ENCODE results near the gene MT1M.
"Not testable (repeated sequence)": the region's sequence is repeated elsewhere in the genome, so short reads cannot be mapped to it uniquely, and the experiment has no call there.

MT1M gene

DNA sequence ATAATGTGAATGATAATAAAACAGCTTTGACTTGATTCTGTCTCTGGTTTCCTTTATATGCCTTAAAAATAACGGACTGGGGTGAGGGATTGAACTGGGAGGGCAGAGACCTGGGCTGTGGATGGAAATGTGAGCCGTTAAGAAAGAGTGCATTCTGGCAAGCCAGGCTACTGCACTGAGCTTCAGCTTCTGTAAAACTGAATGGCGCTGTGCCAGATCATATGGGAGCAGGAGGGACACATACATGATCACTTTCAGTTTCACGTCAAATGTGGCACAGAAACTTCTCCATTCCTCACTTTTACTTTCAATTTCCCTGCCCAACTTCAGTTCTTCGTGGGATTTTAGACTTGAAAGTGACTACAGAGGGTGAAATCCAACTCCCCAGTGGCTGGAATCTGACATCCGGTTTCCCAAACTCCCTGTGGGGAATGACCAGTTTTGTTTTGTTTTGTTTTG lies 23.0 kb upstream of the MT1M start:
- peak; percentile 95 for DNase-seq

DNA sequence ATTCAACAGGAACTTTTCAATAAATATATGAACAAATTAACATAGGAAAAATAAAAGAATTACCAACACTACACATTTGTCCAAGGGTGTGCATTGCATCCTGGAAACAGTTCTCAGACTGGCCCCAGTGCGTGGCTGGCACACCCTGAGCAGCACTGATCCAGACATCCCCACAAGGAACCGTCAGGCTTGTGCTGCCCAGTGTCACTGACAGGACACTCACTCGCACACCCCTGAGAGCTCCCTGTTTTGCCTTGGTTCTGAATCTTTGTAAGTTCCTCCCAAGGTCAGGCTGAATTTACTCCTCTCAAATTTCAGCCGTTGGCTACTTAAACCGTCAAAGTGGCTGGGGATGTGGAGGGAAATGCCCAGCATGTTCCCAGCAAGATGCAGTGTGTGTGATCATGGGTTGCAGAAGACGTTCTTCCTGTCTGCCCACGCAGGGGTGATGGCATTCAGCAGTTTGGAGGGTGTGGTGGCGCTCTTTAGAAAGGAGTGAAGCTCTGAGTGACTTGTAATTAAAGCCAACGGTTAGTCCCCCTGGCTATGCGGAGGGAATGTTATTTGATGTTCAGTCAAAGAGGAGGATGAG lies 22.3 kb upstream of the MT1M start:
- peak; percentile 56 for DNase-seq

DNA sequence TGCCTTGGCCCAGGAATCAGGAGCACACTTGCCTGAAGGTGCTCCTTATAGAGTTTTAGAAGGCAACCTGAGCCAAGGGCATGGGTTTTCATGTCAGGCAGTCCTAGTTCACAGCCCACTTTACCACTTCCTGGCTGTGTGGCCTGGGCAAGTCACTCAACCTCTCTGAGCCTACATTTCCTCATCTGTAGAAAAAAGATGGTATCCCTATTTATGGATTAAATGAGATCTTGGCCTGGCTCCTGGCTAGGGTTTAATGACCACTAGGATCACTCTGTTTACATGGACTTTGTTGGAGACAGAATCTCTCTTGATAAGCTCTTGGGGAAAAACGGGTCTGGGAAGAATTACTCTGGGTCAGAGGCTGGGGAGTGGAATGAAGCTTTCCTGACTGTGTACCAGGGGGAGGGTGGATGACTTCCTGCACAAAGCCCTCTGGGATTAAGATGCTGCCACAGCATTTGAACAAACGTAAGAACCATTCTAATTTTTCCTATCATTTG lies 21.8 kb upstream of the MT1M start:
- no peak for DNase-seq

DNA sequence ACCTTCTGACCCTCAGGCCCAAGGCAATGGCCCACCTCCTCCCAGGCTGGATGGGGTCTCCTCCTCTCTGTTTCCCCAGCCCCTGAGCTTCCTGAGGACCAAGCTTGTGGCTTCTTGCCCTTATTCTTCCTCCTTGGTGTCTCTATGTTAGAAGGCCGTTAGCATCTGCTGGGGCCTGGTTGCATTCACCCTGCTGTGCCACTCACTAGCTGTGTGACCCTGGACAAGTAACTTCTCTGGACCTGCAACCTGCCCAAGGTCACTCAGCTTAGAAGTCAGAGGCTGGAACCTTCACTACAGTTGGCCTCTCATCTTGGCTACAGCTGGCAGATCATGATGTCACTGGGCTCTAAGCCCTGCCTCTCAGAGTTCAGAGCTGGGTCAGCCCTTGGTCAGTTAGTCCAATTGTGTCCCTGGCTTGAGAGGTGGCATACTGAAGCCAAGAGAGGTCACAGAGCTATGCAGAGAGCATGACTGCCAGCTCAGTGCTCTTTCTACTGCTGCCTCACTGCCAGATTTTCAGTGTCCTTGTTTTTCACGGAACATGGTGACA lies 21.1 kb upstream of the MT1M start:
- no peak for DNase-seq

DNA sequence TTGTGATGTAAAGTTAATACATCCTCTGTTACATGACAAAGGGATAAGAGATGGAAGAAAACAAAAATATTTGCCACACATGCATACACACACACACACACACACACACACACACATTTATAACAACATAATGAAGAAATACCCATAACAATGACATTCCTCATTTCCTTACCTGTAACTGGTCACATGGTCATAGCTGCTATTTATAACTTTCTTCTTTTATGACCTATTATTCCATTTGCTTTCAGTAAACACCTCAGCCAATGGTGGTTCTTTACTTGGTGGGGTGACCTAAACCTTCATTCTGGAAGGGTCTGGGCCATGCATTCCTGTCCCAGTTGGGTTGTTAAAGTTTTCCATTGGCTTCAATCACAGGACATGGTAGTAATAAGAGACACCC lies 18.8 kb upstream of the MT1M start:
- DNase-seq, result no peak

DNA sequence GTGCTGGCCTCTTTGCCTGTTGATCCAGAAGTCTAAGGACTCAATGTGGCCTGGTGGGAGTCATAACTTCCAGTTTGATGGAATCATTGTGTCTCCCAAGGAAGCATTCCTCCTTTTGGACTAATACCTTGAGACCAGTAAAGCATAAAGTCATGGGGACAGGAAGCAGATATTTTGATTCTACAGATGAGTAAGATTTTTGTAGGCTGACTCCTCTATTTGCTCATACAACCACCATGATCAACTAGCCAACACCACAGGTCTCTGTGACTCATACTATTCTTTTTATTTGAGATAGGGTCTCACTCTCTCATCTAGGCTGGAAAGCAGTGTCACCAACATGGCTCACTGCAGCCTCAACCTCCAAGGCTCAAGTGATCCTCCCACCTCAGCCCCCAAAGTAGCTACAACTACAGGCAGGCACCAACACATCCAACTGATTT lies 17.9 kb upstream of the MT1M start:
- DNase-seq, result no peak

DNA sequence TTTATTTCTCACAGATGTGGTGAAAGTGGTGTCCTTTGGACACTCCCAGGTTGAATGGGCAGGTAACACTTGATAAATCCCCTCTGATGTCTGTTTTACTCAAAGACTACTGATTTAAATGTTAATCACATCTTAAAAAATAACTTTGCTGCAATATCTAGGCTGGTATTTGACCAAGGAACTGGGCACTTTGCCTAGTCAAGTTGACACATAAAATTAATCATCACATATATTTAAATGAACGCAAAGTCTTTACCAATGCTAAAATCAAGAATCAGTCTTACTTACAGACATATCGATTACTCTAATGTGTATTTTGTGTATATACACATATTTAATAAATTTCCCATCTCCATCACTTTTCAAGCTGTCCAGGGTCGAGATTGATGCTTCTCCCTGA lies 17.1 kb upstream of the MT1M start:
- no peak for DNase-seq

DNA sequence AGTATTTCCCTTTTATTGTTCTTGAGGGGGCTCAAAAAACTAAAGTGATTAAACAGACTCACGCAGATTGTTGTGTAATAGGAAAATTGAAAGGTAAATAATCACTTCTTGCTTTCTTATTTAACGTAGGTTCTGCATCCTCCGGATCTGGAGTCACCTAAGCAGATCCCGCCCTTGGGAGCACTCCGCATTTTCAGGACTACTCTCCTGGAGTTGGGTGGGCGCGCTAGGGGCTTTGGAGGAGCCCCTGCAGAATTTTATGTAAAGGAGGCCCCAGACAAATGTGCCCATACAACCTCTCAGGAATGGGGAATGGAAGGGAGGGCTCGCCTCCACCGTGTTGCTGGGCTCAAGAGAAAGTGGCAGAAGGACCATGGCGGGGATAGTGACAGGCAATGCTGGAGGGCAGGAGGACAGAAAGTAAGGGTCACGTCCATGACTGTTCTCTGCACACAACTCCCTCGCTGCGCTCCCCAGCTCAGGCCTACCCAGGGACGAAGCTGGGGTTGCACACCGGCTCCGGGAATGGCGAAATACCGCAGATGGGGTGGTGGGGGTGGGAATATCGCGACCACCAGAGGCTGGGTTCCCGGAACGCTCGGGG lies 15.7 kb upstream of the MT1M start:
- DNase-seq, result no peak

DNA sequence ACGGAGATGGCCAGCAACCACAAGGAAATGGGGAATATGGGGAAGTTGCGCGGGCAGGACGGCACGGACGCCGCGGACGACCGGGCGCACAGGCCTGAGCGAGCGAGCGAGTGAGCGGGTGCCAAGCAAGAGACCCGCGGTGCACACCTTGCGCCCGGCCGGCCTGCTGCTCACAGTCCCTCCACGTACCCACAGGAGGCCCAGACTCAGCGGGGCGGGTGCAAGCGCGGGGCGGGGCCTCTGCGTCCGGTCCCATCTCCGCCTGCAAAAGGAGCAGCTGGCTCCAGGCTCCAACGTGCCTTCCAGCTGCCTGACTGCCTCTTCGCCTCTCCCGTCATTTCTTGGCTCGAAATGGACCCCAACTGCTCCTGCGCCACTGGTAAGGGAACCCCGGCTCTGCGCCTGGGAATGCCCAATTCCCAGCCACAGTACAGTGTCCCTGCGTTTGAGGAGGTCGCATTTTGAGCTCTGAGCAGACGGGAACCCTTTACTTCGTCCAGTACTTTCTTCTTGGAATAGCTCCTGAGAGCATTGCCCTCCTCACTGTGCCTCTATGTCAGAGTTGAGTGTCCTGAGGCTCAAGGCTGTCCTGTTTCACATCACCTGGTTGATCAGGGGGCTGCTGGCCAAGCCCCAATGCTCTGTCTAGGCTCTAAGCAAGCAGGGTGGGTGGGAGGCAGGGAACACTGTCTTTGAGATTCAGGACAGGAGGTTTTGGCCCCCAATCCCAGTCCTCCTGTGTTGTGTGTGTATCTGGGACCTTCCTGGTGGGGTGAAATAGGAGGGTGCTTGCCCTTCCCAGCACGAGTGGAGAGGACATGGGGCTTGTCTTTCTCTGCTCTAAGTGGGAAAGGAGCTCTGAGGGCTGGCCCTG lies 15.0 kb upstream of the MT1M start:
- DNase-seq, result no peak

DNA sequence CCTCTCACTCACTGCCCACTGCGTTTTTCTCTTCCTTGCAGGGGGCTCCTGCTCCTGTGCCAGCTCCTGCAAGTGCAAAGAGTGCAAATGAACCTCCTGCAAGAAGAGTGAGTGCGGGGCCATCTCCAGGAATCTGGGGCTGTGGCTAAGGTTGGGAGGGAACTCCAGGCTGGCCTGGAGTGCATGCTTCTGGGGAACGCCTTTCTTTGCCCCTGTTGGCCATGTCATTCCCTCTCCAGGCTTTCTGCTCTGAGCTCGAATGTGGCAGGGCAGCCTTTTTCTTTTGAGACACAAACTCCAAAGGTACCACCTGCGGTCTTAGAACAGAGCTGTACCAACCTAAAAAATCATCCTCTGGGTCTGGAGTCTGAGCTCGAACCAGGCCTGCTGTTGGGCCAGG lies 14.3 kb upstream of the MT1M start:
- no peak for DNase-seq

DNA sequence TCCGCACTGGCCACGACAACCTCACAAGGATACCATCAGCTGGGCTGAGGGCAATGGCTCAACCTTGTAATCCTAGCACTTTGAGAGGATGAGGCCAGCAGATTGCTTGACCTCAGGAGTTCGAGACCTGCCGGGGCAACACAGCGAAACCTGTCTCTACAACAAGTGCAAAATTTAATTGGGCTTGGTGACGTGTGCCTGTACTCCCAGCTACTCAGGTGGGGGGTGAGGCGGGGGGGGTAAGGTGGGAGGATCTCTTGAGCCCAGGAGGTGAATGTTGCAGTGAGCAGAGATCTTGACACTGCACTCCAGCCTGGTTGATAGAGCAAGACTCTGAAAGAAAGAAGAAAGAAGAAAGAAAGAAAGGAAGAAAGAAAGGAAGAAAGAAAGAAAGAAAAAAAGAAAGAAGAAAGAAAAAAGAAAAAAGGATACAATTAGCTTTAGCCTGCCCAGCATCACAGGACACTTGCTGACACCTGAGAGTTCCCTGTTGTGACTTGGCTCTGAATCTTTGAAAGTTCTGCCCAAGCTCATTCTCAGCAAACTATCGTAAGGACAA lies 12.0 kb upstream of the MT1M start:
- no peak for DNase-seq

DNA sequence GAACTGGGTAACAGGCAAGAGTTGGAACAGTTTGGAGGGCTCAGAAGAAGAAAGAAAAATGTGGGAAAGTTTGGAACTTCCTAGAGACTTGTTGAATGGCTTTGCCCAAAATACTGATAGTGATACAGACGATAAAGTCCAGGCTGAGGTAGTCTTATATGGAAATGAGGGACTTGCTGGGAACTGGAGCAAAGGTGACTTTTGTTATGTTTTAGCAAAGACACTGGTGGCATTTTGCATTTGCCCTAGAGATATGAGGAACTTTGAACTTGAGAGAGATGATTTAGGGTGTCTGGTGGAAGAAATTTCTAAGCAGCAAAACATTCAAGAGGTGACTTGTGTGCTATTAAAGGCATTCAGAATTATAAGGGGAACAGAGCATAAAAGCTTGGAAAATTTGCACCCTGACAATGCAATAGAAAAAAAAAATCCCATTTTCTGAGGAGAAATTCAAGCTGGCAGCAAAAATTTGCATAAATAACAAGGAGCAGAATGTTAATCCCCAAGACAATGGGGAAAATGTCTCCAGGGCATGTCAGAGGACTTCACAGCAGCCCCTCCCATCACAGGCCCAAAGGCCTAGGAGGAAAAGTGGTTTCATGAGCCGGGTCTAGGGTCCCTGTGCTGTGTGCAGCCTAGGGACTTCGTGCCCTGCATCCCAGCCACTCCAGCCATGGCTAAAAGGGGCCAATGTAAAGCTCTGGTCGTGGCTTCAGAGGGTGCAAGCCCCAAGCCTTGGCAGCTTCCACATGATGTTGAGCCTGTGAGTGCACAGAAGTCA lies 10.6 kb upstream of the MT1M start:
- DNase-seq, result not testable (repeated sequence)

DNA sequence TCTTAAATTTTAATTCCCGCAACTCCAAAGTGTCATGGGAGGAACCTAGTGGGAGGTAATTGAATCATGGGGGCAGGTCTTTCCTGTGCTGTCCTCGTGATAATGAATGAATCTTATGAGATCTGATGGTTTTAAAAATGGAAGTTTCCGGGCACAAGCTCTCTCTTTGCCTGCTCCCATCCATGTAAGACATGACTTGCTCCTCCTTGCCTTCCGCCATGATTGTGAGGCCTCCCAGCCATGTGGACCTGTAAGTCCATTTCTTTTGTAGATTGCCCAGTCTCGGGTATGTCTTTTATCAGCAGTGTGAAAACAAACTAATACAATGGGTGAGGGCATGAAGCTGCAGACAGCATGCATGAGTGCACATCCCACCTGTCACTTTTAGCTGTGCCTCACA lies 9.3 kb upstream of the MT1M start:
- not testable (repeated sequence) for DNase-seq

DNA sequence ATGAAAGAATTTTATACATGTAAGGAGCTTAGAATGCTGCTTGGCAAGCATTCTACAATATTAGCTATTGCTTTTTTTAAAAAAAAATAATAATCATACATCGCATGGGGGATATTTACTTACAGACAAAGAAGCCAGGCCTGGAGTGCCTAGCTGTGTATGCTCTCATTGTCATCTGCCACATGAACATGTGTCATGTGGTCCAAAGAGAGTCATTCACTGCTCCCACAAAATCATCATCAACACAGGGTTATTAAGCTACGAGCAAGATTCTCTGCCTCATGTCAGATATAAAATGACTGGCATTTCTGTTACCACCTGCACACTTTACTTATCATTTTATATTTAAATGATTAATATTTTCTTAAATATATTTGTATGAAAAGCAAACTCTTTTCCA lies 8.8 kb upstream of the MT1M start:
- no peak for DNase-seq

DNA sequence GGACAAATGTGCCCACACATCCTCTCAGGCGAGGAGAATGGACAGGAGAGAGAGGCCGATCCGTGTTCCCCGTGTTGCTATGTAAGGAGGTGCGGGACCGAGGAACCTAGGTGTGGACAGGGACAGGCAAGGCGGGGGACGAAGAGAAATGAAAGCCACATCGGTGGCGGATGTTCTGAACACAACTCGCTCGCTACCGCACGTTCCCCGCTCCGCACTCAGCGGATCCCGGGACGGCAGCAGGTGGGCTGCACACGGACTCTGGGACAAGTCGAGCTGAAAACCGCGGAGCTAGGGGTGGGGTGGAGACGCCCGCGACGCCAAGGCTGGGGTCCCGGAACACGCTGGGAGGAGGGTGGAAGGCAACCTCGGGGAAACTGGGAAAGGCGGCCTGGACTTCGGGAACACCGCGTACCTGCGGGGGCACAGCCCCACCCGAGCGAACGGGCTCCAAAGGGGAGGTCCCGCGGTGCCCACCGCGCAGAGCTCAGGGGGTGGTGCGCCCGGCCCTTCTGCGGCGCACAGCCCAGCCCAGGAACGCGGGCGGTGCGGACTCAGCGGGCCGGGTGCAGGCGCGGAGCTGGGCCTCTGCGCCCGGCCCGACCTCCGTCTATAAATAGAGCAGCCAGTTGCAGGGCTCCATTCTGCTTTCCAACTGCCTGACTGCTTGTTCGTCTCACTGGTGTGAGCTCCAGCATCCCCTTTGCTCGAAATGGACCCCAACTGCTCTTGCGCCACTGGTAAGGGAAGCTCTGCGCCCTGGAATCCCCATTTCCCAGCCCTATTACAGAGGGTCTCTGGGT lies 7.1 kb upstream of the MT1M start, which contains the start of gene MT1E:
Gene MT1E, plus strand, starts transcription at position 642 of the 803 bp plus-strand sequence. Its CDS starts 71 bp downstream, at position 713.
- DNase-seq, result no peak

DNA sequence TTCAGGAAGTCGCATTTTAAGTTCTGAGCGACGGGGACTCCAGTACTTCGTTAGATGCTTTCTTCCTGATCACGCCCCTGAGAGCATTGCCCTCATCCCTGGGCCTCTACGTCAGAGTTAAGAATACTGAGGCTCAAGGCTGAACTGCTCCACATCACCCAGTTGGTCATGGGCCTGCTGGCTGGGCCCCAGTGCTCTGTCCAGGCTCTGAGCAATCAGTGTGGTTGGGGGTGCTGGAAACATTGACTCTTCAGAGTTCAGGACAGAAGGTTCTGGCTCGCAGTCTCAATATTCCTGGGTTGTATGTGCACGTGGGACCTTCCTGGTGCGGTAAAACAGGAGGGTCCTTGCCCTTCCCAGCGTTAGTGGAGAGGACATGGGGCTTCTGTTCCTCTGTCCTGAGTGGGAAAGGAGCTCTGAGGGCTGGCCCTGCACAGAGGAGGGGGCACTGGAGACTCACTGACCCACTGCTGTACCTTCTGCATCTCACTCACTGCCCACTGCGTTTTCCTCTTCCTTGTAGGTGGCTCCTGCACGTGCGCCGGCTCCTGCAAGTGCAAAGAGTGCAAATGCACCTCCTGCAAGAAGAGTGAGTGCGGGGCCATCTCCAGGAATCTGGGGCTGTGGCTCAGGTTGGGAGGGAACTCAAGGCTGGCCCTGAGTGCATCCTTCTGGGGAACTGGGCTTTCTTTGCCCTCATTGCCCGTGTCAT lies 6.4 kb upstream of the MT1M start:
- no peak for DNase-seq

DNA sequence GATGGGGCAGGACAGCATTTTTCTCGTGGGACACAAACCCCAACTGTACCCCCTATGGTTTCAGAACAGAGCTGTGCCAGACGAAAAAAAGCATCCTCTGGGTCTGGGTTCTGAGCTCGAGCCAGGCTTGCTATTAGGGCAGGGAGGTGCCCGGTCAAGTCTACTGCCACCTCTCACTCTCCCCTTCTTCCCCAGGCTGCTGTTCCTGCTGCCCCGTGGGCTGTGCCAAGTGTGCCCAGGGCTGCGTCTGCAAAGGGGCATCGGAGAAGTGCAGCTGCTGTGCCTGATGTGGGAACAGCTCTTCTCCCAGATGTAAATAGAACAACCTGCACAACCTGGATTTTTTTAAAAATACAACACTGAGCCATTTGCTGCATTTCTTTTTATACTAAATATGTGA lies 5.8 kb upstream of the MT1M start:
- no peak for DNase-seq

DNA sequence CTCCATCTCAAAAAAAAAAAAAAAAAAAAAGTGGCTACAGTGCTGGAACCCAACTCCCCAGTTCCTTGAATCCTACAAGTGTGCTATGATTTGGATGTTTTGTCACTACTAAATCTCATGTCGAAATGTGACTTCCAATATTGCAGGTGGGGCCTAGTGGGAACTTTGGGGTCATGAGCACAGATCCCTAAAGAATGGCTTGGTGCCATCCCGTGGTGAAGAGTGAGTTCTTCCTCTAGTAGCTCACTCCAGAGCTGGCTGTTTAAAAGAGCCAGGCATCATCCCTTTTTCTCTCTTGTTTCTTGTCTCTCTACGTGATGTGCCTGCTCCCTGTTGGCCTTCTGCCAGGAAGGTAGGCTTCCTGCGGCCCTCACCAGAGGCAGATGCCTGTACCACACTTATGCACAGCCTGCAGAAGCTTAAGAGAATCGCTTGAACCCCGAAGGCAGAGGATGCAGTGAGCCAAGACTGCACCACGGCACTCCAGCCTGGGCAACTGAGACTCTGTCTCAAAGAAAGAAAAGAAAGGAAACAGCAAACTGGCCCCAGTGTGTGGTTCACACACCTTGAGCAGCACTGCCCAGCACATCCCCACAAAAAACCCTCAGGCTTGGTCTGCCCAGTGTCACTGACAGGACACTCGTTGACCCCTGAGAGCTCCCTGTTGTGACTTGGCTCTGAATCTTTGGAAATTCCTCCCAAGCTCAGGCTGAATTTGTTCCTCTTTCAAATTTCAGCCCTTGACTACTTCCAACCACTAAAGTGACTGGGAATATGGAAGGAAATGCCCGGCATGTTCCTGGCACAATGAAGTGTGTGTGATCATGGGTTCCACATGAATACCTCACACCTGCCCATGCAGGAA lies 3.7 kb upstream of the MT1M start:
- peak; percentile 2 for DNase-seq

DNA sequence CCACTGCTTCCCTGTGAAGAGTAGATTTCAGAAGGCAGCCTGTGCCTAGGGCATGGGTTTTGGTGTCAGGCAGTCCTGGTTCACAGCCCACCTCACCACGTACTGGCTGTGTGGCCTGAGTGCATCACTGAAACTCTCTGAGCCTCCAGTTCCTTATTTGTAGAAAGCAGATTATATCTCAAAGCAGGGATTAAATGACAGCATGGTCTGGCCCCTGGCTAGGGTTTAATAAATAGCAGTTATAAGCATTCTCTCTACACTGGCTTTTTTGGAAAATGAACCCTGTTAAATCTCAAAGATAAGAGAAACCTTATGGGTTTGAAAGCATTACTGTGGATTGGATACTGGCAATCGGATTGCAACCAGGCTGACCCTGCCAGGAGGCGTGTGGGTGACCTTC lies 2.9 kb upstream of the MT1M start:
- DNase-seq, result peak; percentile 4

DNA sequence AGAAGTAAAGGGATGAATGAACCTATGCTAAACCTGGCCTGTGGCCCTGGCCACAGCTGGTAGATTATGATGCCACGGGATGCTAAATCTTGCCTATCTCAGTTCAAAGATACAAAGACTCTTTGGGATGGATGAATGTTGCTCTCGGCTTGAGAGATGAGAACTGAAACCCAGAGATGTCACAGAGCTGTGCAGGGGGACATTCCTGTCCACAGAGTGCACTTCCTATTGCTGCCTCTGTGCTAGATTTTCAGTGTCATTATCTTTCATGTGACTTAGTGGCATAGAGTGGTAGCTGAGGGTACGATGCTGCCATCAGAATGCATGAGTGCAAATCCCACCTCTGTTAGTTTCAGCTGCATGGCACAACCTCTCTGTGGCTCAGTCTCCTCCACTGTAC lies 2.3 kb upstream of the MT1M start:
- DNase-seq, result no peak

Measured in OCI-M1 (cell line).